ENCODE data around the gene SSR1.

- TF ChIP-seq, protein P1, sequence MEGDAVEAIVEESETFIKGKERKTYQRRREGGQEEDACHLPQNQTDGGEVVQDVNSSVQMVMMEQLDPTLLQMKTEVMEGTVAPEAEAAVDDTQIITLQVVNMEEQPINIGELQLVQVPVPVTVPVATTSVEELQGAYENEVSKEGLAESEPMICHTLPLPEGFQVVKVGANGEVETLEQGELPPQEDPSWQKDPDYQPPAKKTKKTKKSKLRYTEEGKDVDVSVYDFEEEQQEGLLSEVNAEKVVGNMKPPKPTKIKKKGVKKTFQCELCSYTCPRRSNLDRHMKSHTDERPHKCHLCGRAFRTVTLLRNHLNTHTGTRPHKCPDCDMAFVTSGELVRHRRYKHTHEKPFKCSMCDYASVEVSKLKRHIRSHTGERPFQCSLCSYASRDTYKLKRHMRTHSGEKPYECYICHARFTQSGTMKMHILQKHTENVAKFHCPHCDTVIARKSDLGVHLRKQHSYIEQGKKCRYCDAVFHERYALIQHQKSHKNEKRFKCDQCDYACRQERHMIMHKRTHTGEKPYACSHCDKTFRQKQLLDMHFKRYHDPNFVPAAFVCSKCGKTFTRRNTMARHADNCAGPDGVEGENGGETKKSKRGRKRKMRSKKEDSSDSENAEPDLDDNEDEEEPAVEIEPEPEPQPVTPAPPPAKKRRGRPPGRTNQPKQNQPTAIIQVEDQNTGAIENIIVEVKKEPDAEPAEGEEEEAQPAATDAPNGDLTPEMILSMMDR (IDR thresholded peaks at IDR 0.05; ENCODE audit: insufficient read depth, low read length, poor library complexity, severe bottlenecking): no peak
- TF ChIP-seq EZH2phosphoT487 (conservative IDR thresholded peaks at IDR 0.05; ENCODE audit: low read length): no peak
These were observed 74.5 kb downstream of the SSR1 start for GRCh38 chr6:7238526-7238899.

Data from SU-DHL-6 (cell line).